GM10248 (cell line): ENCODE measurements around the gene FLOT1.
A peak's percentile ranks its signal among the peaks of the same experiment; 100 is the strongest.

ENCODE experiments used
- CTCF ChIA-PET: fragments of 300-600 bp; sonication (Branson Sonifier 250); formaldehyde crosslinking; extraction: SDS; loops from one replicate; lab custom pipeline; 2021; ENCODE audit warnings: antibody characterized with exemption; lab: Yijun Ruan, JAX
- POLR2A ChIA-PET: fragments of 350-650 bp; sonication (Branson Sonifier 250); formaldehyde crosslinking; extraction: SDS; loops from one replicate; lab custom pipeline; 2020; ENCODE audit warnings: antibody characterized with exemption; lab: Yijun Ruan, JAX
- DNase-seq: peaks from one replicate; pipeline ENCODE4 v3.0.0; 2012; ENCODE audit errors: extremely low spot score
- TF ChIP-seq, protein P1 (sequence below): IDR thresholded peaks from 2 replicates; pipeline ENCODE4 v1.5.1; 2012; ENCODE audit warnings: mild to moderate bottlenecking, low read depth; ENCODE audit errors: extremely low read depth, missing control alignments, control extremely low read depth

FLOT1 gene

DNA sequence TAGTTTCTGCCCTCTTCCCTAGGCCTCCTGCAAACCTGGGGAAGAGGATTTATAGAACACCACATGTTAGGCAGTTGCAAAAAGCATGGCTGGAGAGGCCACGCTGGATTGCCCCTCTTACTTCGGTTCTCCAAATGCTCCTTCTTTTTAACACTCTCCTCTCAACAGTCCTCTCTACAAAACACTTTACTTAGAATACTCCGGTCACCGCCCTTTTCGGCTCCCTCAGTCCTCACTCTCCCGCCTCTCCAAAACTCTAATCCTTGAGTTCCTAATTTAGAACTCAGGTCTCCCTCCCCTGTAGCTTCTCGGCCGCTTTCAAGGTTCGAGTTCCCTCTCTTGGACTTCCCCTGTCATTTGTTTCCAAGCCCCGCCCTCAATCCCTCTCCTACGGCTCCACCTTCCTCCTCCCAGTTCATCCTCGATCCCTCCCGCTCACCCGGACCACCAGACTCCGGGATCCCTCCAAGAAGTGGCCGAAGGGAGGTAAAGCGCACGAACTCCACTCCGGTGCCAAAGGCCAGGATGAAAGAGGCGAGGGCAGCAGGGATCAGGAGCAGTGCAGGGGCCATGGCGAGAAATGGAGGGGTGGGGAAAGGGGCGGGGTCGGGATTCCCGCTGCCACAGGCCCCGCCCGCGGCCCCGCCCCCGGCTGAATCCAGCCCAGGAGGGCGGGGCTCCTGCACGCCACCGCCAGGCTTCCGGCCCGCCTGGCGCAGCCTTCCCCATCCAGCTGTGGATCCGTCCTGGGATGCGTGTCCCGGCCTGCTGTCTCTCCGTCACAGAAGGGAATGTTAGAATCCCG, 51.9 kb downstream of the FLOT1 start, which contains the start of gene NRM:
Gene NRM, minus strand, starts transcription at position 582 of the 805 bp plus-strand sequence. Its CDS starts 10 bp downstream, at position 572.
- TF ChIP-seq, protein P1, sequence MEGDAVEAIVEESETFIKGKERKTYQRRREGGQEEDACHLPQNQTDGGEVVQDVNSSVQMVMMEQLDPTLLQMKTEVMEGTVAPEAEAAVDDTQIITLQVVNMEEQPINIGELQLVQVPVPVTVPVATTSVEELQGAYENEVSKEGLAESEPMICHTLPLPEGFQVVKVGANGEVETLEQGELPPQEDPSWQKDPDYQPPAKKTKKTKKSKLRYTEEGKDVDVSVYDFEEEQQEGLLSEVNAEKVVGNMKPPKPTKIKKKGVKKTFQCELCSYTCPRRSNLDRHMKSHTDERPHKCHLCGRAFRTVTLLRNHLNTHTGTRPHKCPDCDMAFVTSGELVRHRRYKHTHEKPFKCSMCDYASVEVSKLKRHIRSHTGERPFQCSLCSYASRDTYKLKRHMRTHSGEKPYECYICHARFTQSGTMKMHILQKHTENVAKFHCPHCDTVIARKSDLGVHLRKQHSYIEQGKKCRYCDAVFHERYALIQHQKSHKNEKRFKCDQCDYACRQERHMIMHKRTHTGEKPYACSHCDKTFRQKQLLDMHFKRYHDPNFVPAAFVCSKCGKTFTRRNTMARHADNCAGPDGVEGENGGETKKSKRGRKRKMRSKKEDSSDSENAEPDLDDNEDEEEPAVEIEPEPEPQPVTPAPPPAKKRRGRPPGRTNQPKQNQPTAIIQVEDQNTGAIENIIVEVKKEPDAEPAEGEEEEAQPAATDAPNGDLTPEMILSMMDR: no peak
- POLR2A ChIA-PET: interaction anchor here (0.5 to 4.2 kb wide), 2 partner anchors 27 to 402 kb away, joined by 10 to 17 read pairs; partner anchors contain the start of gene MDC1
- DNase-seq: peak; percentile 91
- CTCF ChIA-PET: interaction anchor here (1.1 to 13.6 kb wide), 8 partner anchors 11 to 207 kb away, joined by 3 to 132 read pairs (median 6); partner anchors contain the start of gene MDC1

DNA sequence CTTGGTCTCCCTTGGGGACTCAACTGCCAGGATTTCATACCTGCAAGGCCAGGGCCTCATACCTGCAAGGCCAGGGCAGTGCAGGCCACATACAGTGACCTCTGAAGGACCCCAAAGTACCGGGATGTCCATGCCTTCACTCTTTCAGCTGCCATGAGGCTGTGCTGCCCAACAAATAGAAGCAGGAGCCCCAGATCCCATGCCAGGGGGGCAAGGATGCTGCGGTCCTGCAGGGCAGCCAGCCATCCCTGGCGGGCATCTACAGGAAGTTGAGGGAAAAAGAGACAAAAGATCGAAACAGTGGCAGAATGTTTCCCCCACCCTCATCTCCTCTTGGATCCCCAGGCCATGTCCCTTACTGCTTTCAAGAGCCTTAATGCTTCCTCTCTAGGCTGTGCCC, 52.5 kb downstream of the FLOT1 start:
- CTCF ChIA-PET: interaction anchor here (1.1 to 13.6 kb wide), 6 partner anchors 10 to 145 kb away, joined by 3 to 132 read pairs (median 36); no protein-coding TSS in a partner anchor
- DNase-seq: no peak
- TF ChIP-seq, protein P1: no peak
- POLR2A ChIA-PET: interaction anchor here (4.2 kb wide), 1 partner anchor 27 kb away, joined by 17 read pairs; the partner anchor contains the start of gene MDC1

DNA sequence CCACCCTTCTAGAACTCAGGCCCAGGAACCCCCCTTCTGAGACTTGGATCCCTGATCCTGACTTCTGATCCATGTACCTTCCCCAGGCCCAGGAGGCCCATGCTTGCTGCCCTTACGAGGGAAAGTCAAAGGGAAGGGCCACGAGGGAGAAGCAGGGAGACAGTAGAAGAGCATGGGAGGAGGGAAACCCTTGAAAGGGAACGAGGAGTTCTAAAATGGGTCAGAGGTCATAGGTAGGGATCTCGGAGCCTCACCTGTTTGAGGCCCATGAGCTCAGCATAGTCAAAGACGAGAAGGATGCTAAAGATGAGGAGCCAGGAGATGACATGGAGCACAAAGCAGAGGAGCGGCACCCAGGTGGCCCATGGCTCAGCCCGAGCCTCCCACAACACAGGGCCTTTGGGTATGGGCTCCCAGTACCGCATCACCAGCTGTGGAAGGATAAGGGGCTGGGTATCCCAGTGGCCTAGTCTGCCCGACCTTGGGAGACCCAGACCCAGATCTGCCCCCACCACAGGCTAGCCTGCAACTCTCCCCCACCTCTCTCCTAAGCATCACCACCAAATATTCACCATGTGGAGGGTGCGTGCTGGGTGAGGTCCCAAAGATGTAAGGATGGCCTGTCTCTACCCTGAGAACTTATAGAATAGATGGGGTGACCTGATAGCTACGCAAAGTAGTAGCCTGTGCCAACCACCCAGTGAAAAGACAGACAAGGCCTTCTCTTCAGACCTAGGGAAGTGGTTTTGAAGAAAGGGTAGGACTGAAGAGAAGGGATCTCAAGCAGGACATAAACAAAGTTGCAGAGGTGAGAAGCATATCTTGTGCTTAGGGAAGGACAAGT, 53.2 kb downstream of the FLOT1 start:
- ChIA-PET CTCF (interaction anchor here (0.7 to 13.6 kb wide), 11 partner anchors 9 to 398 kb away, joined by 3 to 132 read pairs (median 7); partner anchors contain the start of gene DHX16), POLR2A (interaction anchor here (0.6 to 4.2 kb wide), 4 partner anchors 12 to 75 kb away, joined by 3 to 17 read pairs (median 6); partner anchors contain the start of gene MDC1)
- DNase-seq: no peak
- TF ChIP-seq, protein P1: no peak

DNA sequence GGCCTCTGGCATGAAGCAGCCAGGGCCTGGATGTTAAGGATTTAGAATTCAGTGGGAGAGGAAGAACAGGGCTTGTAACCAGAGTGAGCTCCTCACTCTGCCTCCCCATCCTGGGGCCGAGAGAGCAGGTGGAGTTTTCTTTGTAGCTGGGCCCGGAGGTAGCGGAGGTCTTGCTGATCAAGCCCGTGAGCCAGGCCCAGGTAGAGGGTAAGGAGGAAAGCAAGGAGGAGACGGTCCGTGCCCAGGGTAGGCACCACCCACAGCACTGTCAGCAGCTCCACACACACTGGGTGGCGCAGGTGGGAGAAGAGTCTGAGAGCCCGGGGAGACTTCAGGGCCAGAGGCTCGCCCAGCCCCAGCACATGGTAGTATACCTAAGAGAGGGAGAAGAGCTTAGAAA, 53.9 kb downstream of the FLOT1 start:
- CTCF ChIA-PET: interaction anchor here (0.7 to 13.6 kb wide), 12 partner anchors 9 to 399 kb away, joined by 3 to 132 read pairs (median 6); partner anchors contain the start of gene DHX16
- DNase-seq: no peak
- POLR2A ChIA-PET: interaction anchor here (0.5 to 4.2 kb wide), 5 partner anchors 13 to 74 kb away, joined by 3 to 17 read pairs (median 4); partner anchors contain the start of gene MDC1
- TF ChIP-seq, protein P1: peak; percentile 15

DNA sequence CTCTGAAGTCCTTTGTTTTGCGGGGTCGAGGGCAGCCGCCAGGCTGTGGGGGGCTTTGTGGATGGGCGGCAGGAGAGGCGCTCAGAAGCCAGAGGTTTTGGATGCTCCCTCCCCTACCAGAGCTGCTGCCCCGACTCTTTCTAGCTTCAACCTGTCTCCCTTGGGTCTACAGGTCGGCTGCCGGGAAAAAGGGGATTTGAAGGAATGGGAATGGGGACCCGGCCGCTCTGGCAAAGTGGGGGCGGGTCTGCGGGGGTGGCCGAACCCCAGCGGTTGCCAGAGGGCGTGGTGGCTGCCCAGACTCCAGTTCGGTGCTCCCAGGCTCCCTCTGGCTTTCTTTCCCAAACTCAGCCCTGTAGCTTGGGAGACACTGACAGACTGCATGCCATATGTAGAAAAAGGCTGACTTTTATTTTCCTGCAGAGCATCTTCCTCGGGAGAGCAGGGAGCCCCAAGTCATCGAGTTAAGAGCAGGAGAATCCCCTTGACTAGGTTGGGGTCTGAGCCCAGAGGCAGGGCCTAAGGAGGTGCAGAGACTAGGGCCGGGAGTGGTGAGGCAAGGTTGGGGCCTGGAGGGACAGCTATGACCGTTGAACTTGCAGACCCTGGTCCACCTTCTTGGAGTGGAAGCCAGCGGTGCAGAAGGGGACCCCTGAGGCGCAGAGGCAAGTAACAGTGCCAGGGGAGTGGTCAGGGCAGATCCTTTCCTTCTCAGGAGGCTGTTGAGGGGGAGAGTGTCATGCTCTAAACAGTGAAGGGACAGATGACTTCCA, 54.6 kb downstream of the FLOT1 start:
- TF ChIP-seq, protein P1: peak; percentile 6
- POLR2A ChIA-PET: interaction anchor here (1.1 to 4.2 kb wide), 2 partner anchors 29 to 73 kb away, joined by 3 to 17 read pairs; partner anchors contain the start of gene MDC1
- DNase-seq: no peak
- CTCF ChIA-PET: interaction anchor here (0.8 to 13.6 kb wide), 13 partner anchors 8 to 234 kb away, joined by 3 to 132 read pairs (median 5); partner anchors contain the start of gene DHX16
